Measurements from ENCODE around the gene USB1. TPM values are rescaled to one million over a fixed set of nuclear protein-coding genes. Genes with fewer than 3 reads are reported as not detected.

Gene USB1
- total RNA-seq, 3 donors from 2014 or later = 45.1 to 50.2 (median 47.4) TPM

DNA sequence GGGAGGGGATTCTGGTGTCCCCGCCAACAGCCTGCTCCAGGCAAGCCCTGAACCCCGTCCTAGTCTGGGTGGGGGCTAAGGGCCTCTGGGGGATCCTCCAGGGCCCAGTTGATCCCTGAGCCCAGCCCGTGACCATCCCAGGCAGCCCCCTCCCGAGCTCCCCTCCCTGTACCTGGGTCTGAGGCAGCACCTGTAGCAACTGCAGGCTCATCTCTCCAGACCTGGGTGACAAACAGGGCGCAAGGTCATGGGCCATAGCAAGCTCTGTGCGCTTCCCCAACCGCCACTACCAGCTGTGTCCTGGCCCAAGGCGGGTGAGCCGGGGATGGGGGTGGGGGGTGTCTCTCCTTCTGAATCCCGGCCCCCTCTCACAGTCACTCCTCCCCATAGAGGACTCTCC is 40.9 kb upstream of the USB1 start:
- no peak for TF ChIP-seq CTCF (IDR thresholded peaks at IDR 0.05)
- peak in 1 of 3 donors; percentile 17 for DNase-seq
- Histone ChIP-seq H3K36me3 (ENCODE audit: low read depth) (no peaks in the 10 kb centered on the region), H3K4me3 (no peak overlapping the region), H3K9me3 (no peaks in the 10 kb centered on the region), H3K4me1 (ENCODE audit: low read depth) (no peaks in the 10 kb centered on the region)
- intact Hi-C loops (cut with DNase I, micrococcal nuclease) = no loop called here
- no peak for ATAC-seq

DNA sequence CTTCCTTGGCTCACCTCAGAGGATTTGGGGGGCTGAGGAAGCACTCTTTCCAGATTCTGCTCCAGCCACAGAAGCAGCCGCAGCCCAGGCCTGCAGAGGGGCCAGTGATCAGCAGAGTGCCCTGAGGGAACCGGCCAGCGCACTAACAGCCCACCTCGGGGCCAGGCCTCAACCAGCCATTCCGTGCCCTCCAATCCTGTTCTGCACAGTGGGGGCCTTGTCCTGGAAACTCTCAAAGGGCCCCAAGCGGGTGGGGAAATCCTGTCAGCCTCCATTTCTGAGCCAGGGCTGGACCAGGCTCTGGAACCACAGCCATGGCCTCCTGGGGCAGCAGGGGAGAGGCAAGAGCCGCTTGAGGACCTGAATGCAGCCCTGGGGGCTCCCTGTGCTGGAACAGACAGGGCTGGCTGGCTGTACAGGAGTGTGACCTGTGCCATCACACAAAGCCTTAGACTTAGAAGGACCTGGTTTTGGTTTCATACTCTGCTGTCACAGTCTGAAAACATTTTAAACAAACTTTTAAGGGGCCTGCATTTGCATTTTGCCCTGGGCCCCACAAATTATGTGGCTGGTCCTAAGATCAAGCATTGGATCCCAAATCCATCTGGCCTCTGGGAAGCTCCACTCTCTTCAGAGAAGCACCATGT is 40.3 kb upstream of the USB1 start:
- no peaks in the 10 kb centered on the region for H3K9me3 ChIP-seq
- intact Hi-C loops (cut with DNase I, micrococcal nuclease) = no loop called here
- DNase-seq (peak in 1 of 3 donors; percentile 19), ATAC-seq (no peak)
- H3K36me3 ChIP-seq (ENCODE audit: low read depth) = no peaks in the 10 kb centered on the region
- TF ChIP-seq CTCF (IDR thresholded peaks at IDR 0.05) = no peak
- no peaks in the 10 kb centered on the region for H3K4me1 ChIP-seq (ENCODE audit: low read depth)
- no peak overlapping the region for H3K4me3 ChIP-seq

DNA sequence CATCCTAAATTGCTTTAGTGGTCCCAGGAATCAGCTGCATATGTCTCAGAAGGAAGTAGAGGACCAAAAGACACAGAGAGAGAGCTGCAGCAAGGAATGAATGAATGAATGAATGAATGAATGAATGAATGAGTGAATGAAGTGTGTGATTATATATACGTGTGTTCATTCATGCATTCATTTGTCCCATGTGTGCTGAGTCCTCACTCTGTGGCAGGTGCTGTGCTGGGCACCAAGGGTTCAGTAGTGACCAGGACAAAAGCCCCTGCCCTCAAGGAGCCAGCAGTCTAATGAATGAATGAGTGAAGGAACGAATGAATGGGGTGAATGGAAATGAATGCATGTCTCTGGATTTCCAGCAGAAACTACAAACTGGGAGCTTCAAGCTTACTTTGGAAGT is 39.7 kb upstream of the USB1 start:
- H3K9me3 ChIP-seq = no peaks in the 10 kb centered on the region
- ATAC-seq (no peak), DNase-seq (no peak)
- H3K4me3 ChIP-seq = no peak overlapping the region
- no peak for TF ChIP-seq CTCF (IDR thresholded peaks at IDR 0.05)
- intact Hi-C loops (cut with DNase I, micrococcal nuclease) = no loop called here
- no peaks in the 10 kb centered on the region for H3K4me1 ChIP-seq (ENCODE audit: low read depth)
- H3K36me3 ChIP-seq (ENCODE audit: low read depth) = no peaks in the 10 kb centered on the region

- Histone ChIP-seq H3K36me3 (ENCODE audit: low read depth) (no peaks in the 10 kb centered on the region), H3K9me3 (no peaks in the 10 kb centered on the region), H3K4me1 (ENCODE audit: low read depth) (no peaks in the 10 kb centered on the region), H3K4me3 (no peak overlapping the region)
- intact Hi-C loops (cut with DNase I, micrococcal nuclease) = no loop called here
- DNase-seq (peak in 1 of 3 donors; percentile 13), ATAC-seq (no peak)
- no peak for TF ChIP-seq CTCF (IDR thresholded peaks at IDR 0.05)
Observed at GRCh38 chr16:57962046-57962445, 39.2 kb upstream of the USB1 start.

- intact Hi-C loops (cut with DNase I, micrococcal nuclease) = no loop called here
- H3K9me3 ChIP-seq = no peaks in the 10 kb centered on the region
- H3K4me3 ChIP-seq = no peak overlapping the region
- H3K4me1 ChIP-seq (ENCODE audit: low read depth) = no peaks in the 10 kb centered on the region
- ATAC-seq (no peak), DNase-seq (peak in 1 of 3 donors; percentile 25)
- no peaks in the 10 kb centered on the region for H3K36me3 ChIP-seq (ENCODE audit: low read depth)
- no peak for TF ChIP-seq CTCF (IDR thresholded peaks at IDR 0.05)
Observed at GRCh38 chr16:57962756-57963155, 38.5 kb upstream of the USB1 start.

All from mucosa of descending colon (tissue), 3 donors.